ENCODE measurements around the gene WNT6.

DNA sequence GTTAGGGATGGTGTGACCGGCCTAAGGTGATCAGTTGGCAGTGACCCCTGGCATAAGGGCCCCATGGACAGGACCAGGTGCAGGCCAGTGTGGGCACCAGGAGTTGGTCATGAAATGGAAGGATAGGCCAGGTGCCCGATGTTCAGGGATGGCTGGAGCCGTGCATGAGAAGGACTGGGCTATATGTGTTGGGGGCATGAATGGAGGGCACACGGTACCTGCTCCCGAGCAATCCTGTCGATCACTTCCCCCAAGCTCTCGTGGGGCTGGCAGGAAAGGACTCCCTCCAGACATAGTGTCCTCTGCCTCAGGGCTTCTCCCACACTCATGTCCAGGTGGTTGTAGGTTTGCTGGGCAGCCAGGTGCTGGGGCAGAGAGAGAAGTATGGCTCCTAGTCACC, 35.6 kb upstream of the WNT6 start:
- TF ChIP-seq, protein P1, sequence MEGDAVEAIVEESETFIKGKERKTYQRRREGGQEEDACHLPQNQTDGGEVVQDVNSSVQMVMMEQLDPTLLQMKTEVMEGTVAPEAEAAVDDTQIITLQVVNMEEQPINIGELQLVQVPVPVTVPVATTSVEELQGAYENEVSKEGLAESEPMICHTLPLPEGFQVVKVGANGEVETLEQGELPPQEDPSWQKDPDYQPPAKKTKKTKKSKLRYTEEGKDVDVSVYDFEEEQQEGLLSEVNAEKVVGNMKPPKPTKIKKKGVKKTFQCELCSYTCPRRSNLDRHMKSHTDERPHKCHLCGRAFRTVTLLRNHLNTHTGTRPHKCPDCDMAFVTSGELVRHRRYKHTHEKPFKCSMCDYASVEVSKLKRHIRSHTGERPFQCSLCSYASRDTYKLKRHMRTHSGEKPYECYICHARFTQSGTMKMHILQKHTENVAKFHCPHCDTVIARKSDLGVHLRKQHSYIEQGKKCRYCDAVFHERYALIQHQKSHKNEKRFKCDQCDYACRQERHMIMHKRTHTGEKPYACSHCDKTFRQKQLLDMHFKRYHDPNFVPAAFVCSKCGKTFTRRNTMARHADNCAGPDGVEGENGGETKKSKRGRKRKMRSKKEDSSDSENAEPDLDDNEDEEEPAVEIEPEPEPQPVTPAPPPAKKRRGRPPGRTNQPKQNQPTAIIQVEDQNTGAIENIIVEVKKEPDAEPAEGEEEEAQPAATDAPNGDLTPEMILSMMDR (IDR thresholded peaks at IDR 0.05; ENCODE audit: insufficient read depth, low read depth, low read length): no peak
- no peak for TF ChIP-seq EZH2 (IDR thresholded peaks at IDR 0.05; ENCODE audit: insufficient read depth, low read length)
